SK-N-SH (cell line): Measurements from ENCODE around the gene ERICH6. TPM values are rescaled to one million over a fixed set of nuclear protein-coding genes. Genes with fewer than 3 reads are reported as not detected.
"Not testable (repeated sequence)": the region's sequence is repeated elsewhere in the genome, so short reads cannot be mapped to it uniquely, and the experiment has no call there.

ENCODE experiments used
- CTCF ChIA-PET: fragments of 300-600, 350-600 bp; formaldehyde crosslinking; extraction: SDS; loops from one replicate; lab custom pipeline; 2021; lab: Yijun Ruan, JAX
- POLR2A ChIA-PET: fragments of 350-600 bp; sonication (Branson Sonifier 250); formaldehyde crosslinking; extraction: SDS; loops from one replicate; lab custom pipeline; 2020; ENCODE audit warnings: antibody characterized with exemption, inconsistent platforms; lab: Yijun Ruan, JAX
- DNase-seq: peaks from one replicate; pipeline ENCODE4 v3.0.0; 2012
- H2AFZ ChIP-seq: fragments of 200-600 bp; sonication (generic); 2 replicates; pipeline ENCODE4 v1.8.1; 2016; ENCODE audit warnings: antibody characterized with exemption, mild to moderate bottlenecking, low read depth
- H3F3A ChIP-seq: fragments of 200-600 bp; sonication (generic); replicated peaks from 2 replicates; pipeline ENCODE3; 2016; ENCODE audit warnings: antibody characterized with exemption, mild to moderate bottlenecking; ENCODE audit not compliant: insufficient read depth
- H3K27ac ChIP-seq, 2 experiments: fragments of 200-500 bp in 1 of 2; fragments of 200-600 bp in 1 of 2; sonication (Bioruptor generic) in 1 of 2; sonication (generic), shearing (Covaris generic) in 1 of 2; 2 replicates each; pipeline versions ENCODE4 v1.5.1 to v1.6.1; 2014 to 2016; ENCODE audit warnings: low read depth in 2 of 2, inconsistent platforms in 1 of 2, low read length in 1 of 2, mild to moderate bottlenecking in 1 of 2, mixed read lengths in 1 of 2
- H3K27me3 ChIP-seq: fragments of 200-600 bp; sonication (generic), shearing (Covaris generic); 2 replicates; pipeline ENCODE4 v1.6.1; 2016; ENCODE audit warnings: mixed run types; ENCODE audit not compliant: insufficient read depth
- H3K36me3 ChIP-seq, 2 experiments: fragments of 200-500 bp in 1 of 2; fragments of 200-600 bp in 1 of 2; sonication (Bioruptor generic) in 1 of 2; sonication (generic) in 1 of 2; replicated peaks in 1 of 2; 2 replicates each; pipeline versions ENCODE3 to v1.5.1; 2014 to 2016; ENCODE audit warnings: low read length in 1 of 2, mild to moderate bottlenecking in 1 of 2; ENCODE audit not compliant: insufficient read depth in 2 of 2, control insufficient read depth in 1 of 2
- H3K4me1 ChIP-seq, 2 experiments: fragments of 200-500 bp in 1 of 2; fragments of 200-600 bp in 1 of 2; sonication (Bioruptor generic) in 1 of 2; sonication (generic), shearing (Covaris generic) in 1 of 2; 2 replicates each; pipeline versions ENCODE4 v1.5.1 to v1.6.1; 2014 to 2016; ENCODE audit warnings: low read depth in 1 of 2, low read length in 1 of 2, mixed run types in 1 of 2; ENCODE audit not compliant: insufficient read depth in 2 of 2, control insufficient read depth in 1 of 2
- H3K4me2 ChIP-seq: fragments of 200-600 bp; sonication (generic), shearing (Covaris generic); 2 replicates; pipeline ENCODE4 v1.6.1; 2017; ENCODE audit warnings: mixed run types
- H3K4me3 ChIP-seq, 2 experiments: fragments of 200-500 bp in 1 of 2; fragments of 200-600 bp in 1 of 2; sonication (Bioruptor generic) in 1 of 2; sonication (generic), shearing (Covaris generic) in 1 of 2; 2 replicates each; pipeline versions ENCODE4 v1.5.1 to v1.8.1; 2014 to 2016; ENCODE audit warnings: low read depth in 2 of 2, inconsistent platforms in 1 of 2, low read length in 1 of 2, mild to moderate bottlenecking in 1 of 2, mixed read lengths in 1 of 2, moderate library complexity in 1 of 2
- H3K79me2 ChIP-seq: fragments of 200-600 bp; sonication (generic); 2 replicates; pipeline ENCODE4 v1.8.1; 2017; ENCODE audit warnings: mild to moderate bottlenecking; ENCODE audit not compliant: insufficient read depth
- H3K9ac ChIP-seq: fragments of 200-600 bp; sonication (generic); 2 replicates; pipeline ENCODE4 v1.6.1; 2017; ENCODE audit warnings: mixed run types
- H3K9me2 ChIP-seq: fragments of 200-600 bp; sonication (generic); 2 replicates; pipeline ENCODE4 v1.6.1; 2017; ENCODE audit warnings: mixed run types
- H3K9me3 ChIP-seq: fragments of 200-600 bp; sonication (generic); 2 replicates; pipeline ENCODE4 v1.6.1; 2017; ENCODE audit warnings: mixed run types, mild to moderate bottlenecking, moderate library complexity
- H4K20me1 ChIP-seq: fragments of 200-600 bp; sonication (generic); 2 replicates; pipeline ENCODE4 v1.6.1; 2017; ENCODE audit warnings: mild to moderate bottlenecking, mixed run types; ENCODE audit not compliant: insufficient read depth
- CHD2 ChIP-seq: fragments of 150-350 bp; IDR thresholded peaks from 2 replicates; pipeline ENCODE4 v1.6.1; 2018; ENCODE audit warnings: low read length; ENCODE audit not compliant: partially characterized antibody
- CTCF ChIP-seq: fragments of 200-600 bp; sonication (generic); IDR thresholded peaks from 2 replicates; pipeline ENCODE4 v1.6.1; 2017; ENCODE audit warnings: antibody characterized with exemption, mild to moderate bottlenecking, moderate library complexity
- FOXJ3 ChIP-seq: sonication (generic); formaldehyde crosslinking; IDR thresholded peaks from 2 replicates; pipeline ENCODE4 v1.5.1; 2020; ENCODE audit warnings: mild to moderate bottlenecking, missing genetic modification reagents
- FOXM1 ChIP-seq: IDR thresholded peaks from 2 replicates; pipeline ENCODE4 v1.4.0; 2012; ENCODE audit warnings: low read depth, mild to moderate bottlenecking
- IRF3 ChIP-seq: fragments of 150-350 bp; IDR thresholded peaks from 2 replicates; pipeline ENCODE4 v1.6.1; 2016; ENCODE audit warnings: mild to moderate bottlenecking, low read depth, low read length
- MAX ChIP-seq: IDR thresholded peaks from 2 replicates; pipeline ENCODE4 v1.4.0; 2012; ENCODE audit warnings: low read depth
- MEF2A ChIP-seq: IDR thresholded peaks from 2 replicates; pipeline ENCODE4 v1.4.0; 2012; ENCODE audit warnings: low read depth, borderline replicate concordance
- PBX3 ChIP-seq: IDR thresholded peaks from 2 replicates; pipeline ENCODE4; 2012
- RAD21 ChIP-seq: IDR thresholded peaks from 2 replicates; pipeline ENCODE4 v1.6.1; 2012; ENCODE audit warnings: mild to moderate bottlenecking, low read length
- RXRA ChIP-seq: IDR thresholded peaks from 2 replicates; pipeline ENCODE4 v1.4.0; 2012; ENCODE audit warnings: low read depth, mild to moderate bottlenecking, borderline replicate concordance
- SIN3A ChIP-seq: IDR thresholded peaks from 2 replicates; pipeline ENCODE4 v1.6.1; 2012; ENCODE audit warnings: low read depth, mild to moderate bottlenecking, low read length, moderate library complexity, borderline replicate concordance
- SMC3 ChIP-seq: IDR thresholded peaks from 2 replicates; pipeline ENCODE4 v1.6.1; 2012; ENCODE audit warnings: low read depth, low read length, improper control_type of control experiment
- TAF1 ChIP-seq: IDR thresholded peaks from 2 replicates; pipeline ENCODE4 v1.6.1; 2012; ENCODE audit warnings: low read depth, mild to moderate bottlenecking, low read length, moderate library complexity, borderline replicate concordance
- TCF12 ChIP-seq: IDR thresholded peaks from 2 replicates; pipeline ENCODE4 v1.4.0; 2012
- TEAD4 ChIP-seq: IDR thresholded peaks from 2 replicates; pipeline ENCODE4 v1.4.0; 2012; ENCODE audit warnings: mild to moderate bottlenecking, borderline replicate concordance; ENCODE audit not compliant: insufficient read depth
- YY1 ChIP-seq: IDR thresholded peaks from 2 replicates; pipeline ENCODE4 v1.4.0; 2012; ENCODE audit warnings: low read depth, mild to moderate bottlenecking
- WGBS: methylation state at CpG from one replicate; pipeline ENCODE4 v1.1.6; 2017; ENCODE audit warnings: low lambda C conversion rate; 5-methylcytosine and 5-hydroxymethylcytosine counted together
- polyA plus RNA-seq, 3 experiments: library from polyadenylated mRNA; depleted of rRNA; stranded (reverse); fragments of >200 nt; gene quantifications; 2 replicates each; pipeline ENCODE4 v1.2.3, GENCODE V29; 2012
- TF ChIP-seq, protein P1 (sequence below): IDR thresholded peaks from 2 replicates; pipeline ENCODE4 v1.4.0; 2012; ENCODE audit warnings: low read depth, borderline replicate concordance

Gene ERICH6
- polyA plus RNA-seq, 1 of the 3 experiments (the other 2 are of a cell fraction): 0.08 TPM

DNA sequence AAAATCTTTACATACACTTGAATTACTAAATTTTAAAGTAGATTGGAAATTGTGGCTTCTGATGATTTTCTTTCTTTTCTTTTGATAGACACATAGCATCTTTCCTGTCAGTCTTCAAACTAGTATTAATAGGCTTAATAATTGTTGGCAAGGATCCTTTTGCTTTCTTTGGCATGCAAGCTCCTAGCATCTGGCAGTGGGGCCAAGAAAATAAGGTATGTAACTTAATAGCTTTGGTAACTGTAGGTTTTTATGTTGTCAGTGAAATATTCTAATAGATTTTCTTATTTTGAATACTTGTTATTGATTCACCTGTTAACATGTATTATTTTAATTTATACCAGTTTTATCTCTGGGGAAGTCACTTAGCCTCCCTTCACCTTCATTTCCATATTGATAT is 80.8 kb downstream of the ERICH6 start:
- H3K79me2 ChIP-seq: peaks cover 44% of the 10 kb centered on the region

GRCh38 chr3:150620002-150620689 is 83.6 kb downstream of the ERICH6 start:
- peaks cover 6 to 13% of the 10 kb centered on the region in 2 experiments for H3K36me3 ChIP-seq
- H3K9me2 ChIP-seq: no peaks in the 10 kb centered on the region
- no peak overlapping the region for H3K9ac ChIP-seq
- H3K4me2 ChIP-seq: no peak overlapping the region
- peaks cover 0 to 8% of the 10 kb centered on the region in 2 experiments; a peak in 2 of 4 replicates for H3K4me1 ChIP-seq
- 93% methylated on average over 7 of the region's 7 CpGs for WGBS
- DNase-seq: no peak
- CTCF ChIA-PET: no interaction called here
- peaks cover 64% of the 10 kb centered on the region for H3K79me2 ChIP-seq
- H3F3A ChIP-seq: peaks cover 9% of the 10 kb centered on the region
- H3K4me3 ChIP-seq: no peak overlapping the region
- POLR2A ChIA-PET: no interaction called here
- H4K20me1 ChIP-seq: peaks cover 11% of the 10 kb centered on the region; the same call in 1 of the 2 replicates
- no peaks in the 10 kb centered on the region for H3K27me3 ChIP-seq
- no peak overlapping the region for H2AFZ ChIP-seq
- H3K27ac ChIP-seq: no peak overlapping the region
- TF ChIP-seq FOXJ3 (CRISPR knock-in tag) (no peak), MAX (no peak), YY1 (no peak), SIN3A (no peak), TAF1 (no peak), RXRA (no peak), TCF12 (no peak), FOXM1 (no peak), CHD2 (no peak), CTCF (no peak), SMC3 (no peak), TEAD4 (no peak), IRF3 (no peak), MEF2A (no peak), RAD21 (no peak), PBX3 (no peak)
- TF ChIP-seq, protein P1, sequence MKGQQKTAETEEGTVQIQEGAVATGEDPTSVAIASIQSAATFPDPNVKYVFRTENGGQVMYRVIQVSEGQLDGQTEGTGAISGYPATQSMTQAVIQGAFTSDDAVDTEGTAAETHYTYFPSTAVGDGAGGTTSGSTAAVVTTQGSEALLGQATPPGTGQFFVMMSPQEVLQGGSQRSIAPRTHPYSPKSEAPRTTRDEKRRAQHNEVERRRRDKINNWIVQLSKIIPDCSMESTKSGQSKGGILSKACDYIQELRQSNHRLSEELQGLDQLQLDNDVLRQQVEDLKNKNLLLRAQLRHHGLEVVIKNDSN: no peak
- H3K9me3 ChIP-seq: no peaks in the 10 kb centered on the region

More for the DNA sequence above, 80.8 kb downstream of the ERICH6 start:
- H3K9ac ChIP-seq, H3K9me2 ChIP-seq, H3K4me1 ChIP-seq, H3K27ac ChIP-seq, H2AFZ ChIP-seq, H3K4me2 ChIP-seq, H3K4me3 ChIP-seq, H3K9me3 ChIP-seq, POLR2A ChIA-PET, CTCF ChIA-PET, DNase-seq, H3K27me3 ChIP-seq, H3F3A ChIP-seq: not testable (repeated sequence)
- Histone ChIP-seq H4K20me1 (peaks cover 11% of the 10 kb centered on the region; the same call in 1 of the 2 replicates), H3K36me3 (peaks cover 32 to 34% of the 10 kb centered on the region in 2 experiments)
